GM21786 (cell line): Measurements from ENCODE around the gene SDHAF2.
"Not testable (repeated sequence)": the region's sequence is repeated elsewhere in the genome, so short reads cannot be mapped to it uniquely, and the experiment has no call there.

Experiments
- ATAC-seq: cut with Tn5 transposase; IDR thresholded peaks from one replicate; pipeline ENCODE4 v1.9.1; 2021; ENCODE audit not compliant: unreplicated experiment

Gene SDHAF2

DNA sequence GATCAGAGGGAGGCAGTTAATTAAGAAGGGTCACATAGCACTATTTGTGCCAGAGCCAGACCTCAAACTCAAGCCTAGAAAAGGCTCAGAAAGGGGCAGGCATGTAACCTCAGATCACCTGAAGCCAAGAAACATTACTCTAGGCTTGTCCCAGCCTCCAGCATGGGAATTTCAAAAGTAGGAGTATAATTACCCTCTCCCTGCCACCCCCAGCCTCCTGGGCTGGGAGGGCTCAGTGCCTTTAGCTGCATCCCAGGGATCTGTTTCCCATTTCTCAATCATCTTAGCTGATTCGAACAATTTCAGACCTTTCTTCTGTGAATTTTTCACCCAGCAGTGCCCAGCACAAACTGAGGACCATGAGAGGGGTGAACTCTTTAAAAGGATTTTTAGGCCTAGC lies 45.5 kb downstream of the SDHAF2 start:
- no peak for ATAC-seq

DNA sequence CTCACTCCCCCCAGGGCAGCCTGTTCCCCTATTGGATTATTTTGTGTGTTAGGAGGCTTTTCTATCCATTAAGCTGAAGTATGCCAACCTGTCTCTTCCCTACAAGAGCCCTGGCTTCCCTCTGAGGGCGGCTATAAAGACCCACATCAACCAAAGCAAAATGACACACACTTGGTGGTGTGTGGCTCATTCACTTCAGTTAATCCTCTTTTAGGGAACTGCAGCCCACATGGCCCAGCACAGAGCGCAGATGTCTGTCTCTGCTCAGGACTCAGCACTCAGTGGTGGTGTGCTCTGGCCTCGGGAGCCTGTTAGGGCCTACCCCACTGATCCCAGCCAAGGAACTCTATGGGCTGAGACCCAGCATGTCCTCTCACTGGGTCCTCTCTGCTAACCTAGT lies 46.4 kb downstream of the SDHAF2 start:
- no peak for ATAC-seq

DNA sequence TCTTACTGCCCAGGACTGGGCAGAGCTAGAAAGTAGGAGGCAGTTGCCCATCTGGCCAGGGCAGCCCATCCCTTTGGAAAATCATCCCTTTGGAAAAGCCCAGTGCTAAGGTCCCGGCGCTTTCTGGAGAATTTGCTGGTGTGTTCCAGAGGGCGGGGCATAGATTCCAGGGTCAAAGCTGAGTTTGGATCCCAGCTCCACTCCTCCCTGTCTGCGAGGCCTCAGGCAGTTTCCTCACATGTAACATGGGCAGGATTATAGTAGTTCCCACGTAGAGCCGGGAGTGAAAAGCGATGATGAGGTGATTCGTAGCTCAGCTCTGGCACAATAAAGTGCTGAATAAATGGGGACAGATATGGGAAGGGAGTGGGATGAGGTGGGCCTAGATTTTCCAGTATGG lies 47.2 kb downstream of the SDHAF2 start:
- ATAC-seq: no peak

DNA sequence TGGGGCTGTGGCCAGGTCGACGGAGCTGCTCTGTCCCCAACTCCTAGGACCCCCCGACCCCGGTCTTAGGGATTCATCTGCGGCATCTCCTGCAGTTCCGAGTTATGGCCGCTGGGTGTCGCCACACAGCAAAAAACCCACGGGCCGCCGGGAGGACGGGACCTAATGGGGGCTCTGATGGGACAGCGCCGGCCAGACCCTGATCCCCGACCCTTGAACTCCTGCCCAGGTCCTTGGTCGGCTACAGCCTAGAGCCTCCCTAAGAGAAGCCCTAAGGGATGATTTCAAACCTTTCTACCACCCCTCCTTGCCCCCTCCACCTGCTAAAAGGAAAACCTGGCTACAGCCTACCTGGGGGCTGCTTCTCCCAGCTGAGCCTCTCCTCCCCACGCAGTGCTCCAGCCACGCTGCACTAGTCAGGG lies 47.8 kb downstream of the SDHAF2 start:
- no peak for ATAC-seq

DNA sequence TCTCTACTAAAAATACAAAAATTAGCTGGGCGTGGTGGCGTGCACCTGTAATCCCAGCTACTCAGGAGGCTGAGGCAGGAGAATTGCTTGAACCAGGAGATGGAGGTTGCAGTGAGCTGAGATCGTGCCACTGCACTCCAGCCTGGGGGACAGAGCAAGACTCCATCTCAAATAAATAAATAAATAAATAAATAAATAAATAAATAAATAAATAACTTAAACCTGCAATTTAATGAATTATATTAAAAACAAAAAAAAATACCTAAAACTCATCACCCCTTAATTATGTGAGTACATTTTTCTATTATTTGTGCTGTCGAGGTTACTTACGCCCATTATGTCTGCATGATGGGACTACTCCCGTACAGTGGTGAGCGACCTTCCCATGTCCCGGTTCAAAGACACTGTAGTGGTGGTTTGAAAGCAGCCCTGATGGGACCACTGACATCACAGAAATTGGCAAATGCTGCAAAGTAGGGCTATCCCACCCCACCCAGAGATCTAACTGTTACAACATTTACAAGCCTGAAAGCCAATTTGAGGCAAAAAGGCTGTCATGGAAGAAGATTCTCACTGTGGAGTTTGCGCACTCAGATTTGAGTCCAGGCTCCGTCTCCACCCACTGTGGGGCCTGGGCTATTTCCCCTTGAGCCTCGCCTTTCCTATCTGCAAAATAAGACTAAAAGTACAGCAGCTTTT lies 49.6 kb downstream of the SDHAF2 start:
- ATAC-seq: not testable (repeated sequence)

DNA sequence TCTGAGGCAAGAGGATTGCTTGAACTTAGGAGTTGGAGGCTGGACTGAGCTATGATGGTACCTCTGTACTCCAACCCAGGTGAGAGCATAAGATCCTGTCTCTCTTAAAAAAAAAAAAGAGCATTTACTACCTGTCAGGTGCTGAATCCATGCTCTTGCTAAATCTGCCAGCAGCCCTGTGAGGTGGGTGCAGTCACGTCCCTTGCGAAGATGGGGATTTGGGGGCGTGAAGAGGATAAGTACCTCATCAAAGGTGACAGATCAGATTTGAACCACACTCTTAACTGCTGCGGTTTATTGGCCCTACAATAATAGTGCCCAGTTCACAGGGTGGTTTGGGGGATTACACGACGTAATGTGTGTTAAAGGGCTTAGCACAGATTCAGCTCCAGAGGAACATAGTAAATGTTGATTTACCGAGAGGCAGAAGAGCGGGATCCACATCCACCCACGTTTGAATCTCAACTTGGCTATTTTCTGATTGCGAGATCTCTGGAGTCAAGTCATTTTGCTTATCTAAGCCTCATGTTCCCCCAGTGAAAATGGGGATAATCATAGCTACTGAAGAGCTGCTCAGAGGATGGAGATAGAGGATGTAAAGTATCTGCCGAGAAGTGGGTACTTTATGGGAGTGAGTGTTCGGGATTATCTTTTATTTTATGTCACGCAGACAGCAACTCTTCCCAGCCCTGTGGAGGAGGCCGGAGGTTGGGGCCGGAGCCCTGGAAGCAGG lies 50.5 kb downstream of the SDHAF2 start:
- no peak for ATAC-seq

DNA sequence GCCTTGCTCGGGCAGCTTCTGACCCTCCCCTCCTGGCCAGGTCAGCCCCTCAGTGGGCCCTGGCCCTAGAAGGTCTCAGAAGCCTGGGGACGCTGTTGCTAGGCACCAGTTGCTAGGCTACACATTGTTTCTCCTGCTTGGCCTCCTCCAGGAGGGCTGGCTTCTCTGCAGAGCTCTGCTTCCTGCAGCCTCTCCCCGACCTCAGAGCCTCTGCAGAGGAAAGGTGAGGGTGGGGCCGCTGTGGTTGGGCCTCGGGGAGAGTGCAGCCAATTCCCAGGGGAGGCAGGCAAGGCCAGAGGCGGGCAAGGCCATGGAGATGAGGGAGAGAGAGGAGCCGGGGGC lies 51.0 kb downstream of the SDHAF2 start:
- no peak for ATAC-seq

DNA sequence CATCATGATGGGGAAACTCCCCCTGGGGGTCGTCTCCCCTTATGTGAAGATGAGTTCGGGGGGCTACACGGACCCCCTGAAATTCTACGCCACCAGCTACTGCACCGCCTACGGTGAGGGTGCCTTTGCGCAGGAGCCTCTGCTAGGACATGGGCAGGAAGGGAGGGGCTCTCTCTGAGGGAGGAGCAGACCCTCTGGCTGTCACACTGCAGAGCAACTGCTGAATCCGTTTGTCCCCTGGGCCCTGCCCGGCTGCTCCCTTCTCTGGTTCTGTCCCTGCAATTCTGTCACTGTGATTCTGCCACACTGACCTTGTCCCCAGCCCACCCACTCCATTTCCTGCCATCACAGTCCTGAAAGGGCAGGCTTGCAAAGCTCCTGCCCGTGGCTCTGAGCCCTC lies 51.9 kb downstream of the SDHAF2 start:
- no peak for ATAC-seq

DNA sequence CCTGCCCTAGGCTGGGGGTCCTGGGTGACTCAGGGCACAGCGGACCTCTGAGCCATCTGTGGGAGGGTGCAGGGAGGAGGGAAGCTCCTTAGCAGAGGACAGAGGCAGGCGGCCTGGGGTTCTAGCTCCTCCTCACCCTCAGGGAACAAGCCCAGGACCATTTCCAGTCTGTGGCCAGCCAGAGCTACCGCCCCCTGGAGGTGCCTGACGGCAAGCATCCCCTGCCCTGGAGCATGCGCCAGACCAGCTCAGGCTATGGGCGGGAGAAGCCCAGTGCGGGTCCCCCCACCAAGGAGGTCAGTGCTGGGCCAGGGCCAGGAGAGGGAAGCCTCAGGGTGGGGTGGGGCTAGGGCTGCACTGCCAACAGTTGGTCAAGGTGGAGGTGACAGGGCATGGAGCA lies 52.6 kb downstream of the SDHAF2 start:
- no peak for ATAC-seq

DNA sequence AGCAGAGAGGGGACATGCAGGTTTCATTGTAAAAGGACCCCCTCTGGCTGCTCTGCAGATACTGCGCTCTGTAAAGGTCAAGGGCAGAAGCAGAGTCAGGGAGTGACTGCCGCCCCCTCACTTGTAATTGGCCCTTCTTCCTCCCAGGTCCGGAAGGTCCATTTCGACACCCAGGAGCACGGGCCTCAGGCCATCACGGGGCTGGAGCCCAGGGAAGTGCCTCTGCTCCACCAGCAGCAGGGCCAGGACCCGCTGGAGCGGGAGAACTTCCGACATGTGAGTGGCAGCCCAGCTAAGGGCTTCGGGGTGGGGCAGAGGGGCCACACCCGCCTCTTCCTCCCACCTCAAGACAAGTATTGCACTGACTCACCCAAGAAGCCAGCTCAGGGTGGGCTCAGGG lies 54.6 kb downstream of the SDHAF2 start:
- ATAC-seq: no peak

DNA sequence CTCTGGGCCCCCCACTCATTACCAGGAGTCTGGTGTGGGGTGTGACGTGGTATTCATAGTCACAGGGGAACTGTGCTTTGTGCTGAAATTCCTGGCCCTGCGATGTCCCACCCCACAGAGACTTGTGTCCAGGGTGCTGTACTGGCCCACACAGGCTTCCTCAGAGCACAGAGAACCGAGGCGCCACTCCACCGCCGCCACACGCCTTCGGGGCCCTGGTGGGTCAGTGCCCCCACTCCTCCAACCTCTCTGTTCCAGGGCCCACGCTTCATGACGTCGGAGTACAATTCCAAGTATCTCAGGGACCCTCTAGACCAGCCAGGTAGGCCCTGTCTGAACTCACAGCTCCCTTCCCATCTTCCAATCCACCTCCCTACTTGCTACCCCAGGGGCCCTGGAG lies 55.2 kb downstream of the SDHAF2 start:
- no peak for ATAC-seq

DNA sequence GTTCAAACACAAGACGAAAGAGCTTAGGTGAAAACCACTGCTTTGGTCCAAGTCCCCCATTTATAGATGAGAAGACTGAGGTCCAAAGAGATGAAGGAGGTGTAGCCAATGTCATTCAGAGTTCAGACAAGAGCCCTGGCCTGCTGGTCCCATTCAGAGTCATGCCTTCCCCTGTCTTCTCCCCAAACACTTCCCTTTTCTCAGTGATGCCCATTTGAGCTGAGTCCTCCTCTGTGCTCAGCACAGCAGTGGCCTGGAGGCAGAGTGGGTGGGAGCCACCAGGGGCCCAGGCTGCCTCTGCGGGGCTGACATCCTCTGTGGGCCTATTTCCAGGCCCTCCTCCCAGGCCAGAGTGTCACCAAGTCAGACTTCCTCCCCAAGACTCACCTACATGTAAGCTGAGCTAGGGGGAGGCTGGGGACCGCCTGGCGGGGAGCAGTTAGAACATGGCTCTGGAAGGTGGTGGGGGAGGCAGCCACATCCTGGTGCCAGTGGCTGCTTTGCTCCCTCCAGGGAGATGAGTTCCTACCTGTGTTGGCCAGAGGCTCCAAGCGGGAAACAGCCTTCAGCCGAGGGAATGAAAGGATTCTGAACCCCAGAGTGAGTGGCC lies 56.2 kb downstream of the SDHAF2 start:
- no peak for ATAC-seq

DNA sequence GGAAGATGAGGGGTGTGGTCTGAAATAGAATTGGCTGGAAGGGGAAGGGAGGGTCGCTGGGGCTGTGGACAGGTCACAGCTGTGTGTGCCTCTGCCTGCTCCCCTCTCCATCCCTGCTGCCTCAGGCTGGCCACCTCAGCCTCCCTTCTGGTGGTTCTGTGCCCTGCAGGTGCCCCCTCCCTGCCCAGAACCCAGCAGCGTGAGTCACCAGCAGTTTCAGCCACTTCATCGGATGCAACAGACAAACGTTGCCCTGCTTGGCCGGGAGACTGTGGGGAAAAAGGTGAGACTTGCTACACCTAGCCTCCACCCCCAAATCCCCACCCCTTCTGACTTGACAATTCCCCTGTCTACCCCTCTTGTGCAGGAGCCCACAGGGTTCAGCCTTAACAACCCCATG lies 56.9 kb downstream of the SDHAF2 start:
- no peak for ATAC-seq

DNA sequence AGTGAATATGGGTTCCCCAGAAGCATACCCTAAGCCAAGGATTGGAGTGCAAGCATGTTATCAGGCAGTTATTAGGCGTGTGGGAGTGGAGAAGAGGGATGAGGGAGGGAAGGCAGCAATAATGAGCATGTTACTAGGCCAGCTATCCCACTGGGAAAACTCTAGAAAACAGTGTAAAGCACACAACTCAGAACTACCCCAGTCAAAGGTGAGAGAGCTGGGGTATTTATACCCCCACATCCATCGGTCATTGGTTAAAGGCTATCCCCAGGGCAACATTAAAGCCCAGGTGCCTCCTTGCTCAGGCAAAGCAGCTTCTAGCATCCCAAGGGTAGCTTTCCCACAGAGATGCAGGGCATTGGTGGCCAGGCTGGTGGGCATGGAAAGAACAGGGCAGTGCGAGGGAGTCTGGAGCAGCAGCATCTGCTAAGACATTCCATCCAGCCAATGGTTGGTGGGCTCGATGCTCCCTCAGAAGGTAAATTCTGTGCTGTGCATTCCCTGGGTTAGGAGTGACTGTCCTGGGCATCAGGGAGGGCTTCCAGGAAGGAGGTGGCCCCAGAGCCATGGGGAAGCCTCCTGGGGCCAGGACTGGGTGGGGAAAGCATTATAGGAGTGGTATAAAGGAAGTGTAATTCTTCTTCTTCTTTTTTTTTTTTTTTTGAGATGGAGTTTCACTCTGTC lies 57.6 kb downstream of the SDHAF2 start:
- ATAC-seq: no peak

DNA sequence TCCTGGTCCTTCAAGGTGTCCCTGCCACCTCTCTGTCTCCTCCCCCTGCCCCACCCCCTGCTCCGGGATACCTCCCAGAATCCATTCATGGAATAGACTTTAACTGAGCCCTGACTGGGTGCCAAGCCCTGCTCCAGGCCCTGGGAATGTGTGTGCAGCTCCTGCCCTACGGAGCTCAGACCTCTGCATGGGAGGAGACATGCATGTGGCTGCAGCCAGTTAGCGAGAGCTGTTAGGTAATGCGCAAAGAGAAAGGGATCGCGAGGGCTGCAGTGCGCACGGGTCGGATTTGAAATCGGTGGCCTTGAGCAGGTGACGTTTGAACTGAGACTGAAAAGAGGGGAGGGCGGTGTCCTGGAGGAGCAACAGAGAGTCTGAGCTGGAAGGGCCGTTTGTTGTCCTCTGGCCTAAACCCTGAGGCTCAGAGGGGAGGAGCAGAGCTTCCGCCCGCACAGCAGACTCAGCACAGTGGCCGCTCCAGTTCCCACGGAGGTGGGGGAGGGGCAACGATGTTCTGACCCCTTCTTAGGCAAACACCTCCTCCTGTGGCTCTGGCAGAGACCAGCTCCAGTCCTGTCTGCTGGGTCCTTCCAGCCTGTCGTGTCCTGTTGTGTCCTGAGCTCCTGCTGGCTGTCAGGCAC lies 58.8 kb downstream of the SDHAF2 start:
- ATAC-seq: no peak

DNA sequence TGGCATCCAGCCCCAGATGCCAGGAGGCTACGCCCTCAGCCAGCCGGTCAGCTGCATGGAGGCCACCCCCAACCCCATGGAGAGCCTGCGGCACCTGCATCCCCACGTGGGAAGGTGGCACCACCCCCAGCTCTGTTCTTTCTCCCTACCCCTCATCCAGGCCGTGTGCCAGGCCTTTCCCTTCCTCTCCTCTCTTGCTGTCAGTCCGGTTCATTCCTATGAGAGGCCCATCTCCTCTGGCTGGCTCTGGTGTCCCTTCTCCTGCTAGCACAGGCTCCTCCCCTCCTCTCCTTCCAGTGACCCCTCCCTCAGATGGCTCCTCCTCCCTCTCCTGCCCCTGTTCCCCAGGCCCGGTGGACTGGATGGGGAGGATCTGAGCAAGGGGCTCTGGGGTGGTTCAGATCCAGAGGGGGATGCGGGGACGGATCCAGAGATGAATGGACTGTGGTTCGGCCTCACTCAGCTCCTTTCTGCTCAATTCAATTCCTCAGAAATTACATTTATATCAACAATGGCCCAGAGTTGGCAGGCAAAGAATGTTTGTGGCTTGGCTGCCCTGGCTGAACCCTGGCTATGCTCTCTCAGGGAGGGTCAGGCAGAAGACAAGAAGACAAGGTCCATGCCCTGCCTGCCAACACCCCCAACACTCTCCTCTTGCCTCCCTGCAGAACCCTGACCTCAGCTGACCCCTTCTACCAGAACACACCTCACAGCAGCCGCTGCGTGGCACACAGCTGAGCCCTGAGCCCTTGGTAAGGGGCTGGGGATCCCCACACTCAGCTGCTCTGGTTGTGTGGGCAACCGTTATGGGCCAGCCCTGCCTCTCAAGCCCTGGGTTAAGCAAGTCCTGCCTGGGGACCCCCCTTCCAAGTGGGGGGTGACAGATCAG lies 60.2 kb downstream of the SDHAF2 start:
- no peak for ATAC-seq

DNA sequence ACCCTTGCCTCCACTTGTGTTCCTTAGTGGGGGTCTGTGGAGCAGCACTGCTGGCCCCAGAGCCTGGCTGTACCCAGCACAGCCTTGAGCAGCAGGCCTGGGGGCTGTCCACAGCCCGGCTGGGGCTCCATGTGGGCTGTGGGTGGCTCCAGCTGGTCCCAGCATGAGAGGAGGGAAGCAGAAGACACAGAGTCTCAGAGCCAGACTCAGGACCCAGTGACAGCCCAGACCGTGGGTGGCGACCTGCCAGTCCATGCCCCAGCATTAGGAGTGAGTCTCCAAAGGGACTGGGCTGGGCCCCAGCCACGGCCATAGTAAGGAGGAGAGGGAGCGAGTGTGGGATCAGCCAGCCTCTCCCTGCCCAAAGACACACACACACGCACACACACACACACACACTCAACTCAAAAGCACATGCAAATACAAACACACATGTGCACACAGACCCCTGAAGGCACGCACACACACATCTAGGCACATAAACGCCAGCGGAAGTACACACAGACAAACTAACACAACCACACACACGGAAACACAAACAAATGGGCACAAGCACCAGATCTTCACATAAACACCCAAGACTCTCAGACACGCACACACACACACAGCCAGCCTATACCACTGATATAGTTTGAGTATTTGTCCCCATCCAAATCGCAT lies 61.9 kb downstream of the SDHAF2 start:
- no peak for ATAC-seq

DNA sequence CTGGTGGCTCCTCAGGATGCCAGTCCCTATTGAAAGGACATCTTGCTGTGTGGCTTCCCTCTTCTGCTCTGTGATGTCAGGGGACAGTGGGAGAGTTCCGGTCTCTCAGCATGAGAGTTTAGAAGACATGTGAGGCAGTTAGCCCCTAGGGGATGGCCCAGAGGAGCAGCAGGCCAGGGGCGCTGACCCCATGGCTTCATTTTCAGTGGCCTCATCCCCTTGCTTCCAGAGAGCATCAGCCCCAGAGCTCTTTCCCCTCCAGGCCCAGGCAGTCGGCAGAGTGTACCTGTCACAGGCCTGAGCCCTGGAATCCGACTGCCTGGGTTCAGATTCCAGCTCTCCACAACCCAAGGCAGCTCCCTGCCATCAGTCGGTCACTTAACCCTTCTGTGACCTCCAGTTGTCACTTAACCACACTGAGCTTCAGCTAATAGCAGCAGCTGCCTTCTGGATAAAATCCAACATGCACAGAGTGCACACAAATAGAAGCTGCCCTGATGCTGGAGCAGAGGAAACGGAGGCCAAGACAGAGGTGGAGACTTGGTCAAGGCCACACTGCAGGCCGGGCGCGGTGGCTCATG lies 64.5 kb downstream of the SDHAF2 start:
- ATAC-seq: no peak

DNA sequence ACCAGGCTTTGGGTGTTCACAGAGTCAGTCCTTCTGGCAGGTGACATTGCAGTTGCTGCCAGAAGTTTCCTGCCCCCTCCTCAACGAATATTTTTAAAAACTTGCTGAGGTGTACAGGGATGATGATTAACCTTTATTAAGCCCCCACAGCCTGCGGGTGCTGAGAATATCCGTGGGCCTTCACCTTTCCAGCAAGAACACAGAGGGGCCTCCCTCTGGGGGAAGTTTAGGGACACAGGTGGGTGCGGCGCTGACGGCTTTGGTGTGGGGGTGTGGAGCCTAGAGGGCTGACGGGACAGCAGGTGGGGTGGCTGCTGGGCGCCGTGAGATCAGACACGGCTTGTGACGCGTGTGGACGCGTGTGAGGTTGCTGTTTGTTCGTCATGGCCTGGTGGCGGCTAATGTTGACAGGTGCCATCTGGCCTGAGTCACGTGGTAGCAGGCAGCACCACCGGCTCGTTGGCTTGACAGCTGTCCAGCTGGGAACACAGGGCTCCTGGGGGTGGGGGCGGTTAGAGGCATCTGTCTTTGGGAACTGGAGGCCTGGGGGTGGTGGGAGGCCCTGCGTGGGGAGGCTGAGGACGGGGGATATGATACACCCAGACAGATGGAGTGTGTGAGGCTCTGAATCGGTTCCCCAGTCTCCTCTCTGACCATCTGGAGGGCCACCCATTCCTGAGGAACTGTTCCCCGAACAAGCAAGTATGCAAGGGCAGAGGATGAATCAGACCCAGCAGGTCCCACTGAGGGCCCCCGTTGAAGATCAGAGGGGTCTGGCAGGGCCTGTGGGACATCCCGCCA lies 66.1 kb downstream of the SDHAF2 start:
- no peak for ATAC-seq
